ENCODE data around the gene CFAP65.
A peak's percentile ranks its signal among the peaks of the same experiment; 100 is the strongest.

Gene CFAP65

DNA sequence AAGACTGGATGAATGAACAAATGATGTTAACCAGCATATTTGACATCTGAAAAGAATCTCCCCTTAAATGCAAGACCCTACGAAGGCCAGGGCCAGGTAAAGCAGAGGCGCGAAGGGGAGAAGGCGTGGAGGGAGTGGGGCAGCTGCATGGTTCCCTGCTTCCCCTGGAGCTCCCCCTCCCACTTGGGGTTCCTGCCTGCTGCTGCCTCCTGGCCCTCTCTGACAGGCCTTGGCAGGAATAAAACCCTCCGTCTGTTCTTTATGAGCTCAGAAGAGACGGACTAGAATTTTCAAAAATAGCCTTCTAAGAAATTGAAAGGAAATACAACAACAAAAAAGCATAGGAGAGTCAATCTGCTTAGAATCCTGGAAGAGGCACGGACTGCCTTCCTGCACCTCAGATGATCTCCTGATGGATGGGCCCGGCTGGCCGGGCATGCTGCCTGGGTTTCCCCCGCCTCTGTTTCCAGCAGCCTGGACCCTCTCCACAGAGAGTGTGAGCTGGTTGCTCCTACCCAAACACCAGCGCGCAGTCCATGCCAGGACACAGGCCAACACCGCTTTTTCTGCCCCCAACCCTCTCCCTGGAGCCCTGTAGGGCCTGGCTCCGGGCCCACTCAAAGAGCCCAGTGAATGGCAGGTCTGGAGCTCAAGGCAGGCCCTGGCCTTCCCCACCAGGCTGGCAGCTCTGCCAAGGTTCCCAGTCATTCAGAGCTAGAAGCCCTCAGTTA is 23.9 kb downstream of the CFAP65 start:
- no peak for DNase-seq (ENCODE audit: low read depth)
- no peak overlapping the region for H3K4me3 ChIP-seq (ENCODE audit: low read depth, low read length)
- TF ChIP-seq, protein P1, sequence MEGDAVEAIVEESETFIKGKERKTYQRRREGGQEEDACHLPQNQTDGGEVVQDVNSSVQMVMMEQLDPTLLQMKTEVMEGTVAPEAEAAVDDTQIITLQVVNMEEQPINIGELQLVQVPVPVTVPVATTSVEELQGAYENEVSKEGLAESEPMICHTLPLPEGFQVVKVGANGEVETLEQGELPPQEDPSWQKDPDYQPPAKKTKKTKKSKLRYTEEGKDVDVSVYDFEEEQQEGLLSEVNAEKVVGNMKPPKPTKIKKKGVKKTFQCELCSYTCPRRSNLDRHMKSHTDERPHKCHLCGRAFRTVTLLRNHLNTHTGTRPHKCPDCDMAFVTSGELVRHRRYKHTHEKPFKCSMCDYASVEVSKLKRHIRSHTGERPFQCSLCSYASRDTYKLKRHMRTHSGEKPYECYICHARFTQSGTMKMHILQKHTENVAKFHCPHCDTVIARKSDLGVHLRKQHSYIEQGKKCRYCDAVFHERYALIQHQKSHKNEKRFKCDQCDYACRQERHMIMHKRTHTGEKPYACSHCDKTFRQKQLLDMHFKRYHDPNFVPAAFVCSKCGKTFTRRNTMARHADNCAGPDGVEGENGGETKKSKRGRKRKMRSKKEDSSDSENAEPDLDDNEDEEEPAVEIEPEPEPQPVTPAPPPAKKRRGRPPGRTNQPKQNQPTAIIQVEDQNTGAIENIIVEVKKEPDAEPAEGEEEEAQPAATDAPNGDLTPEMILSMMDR (IDR thresholded peaks at IDR 0.05; ENCODE audit: insufficient read depth, low read depth, low read length, missing control alignments): no peak

DNA sequence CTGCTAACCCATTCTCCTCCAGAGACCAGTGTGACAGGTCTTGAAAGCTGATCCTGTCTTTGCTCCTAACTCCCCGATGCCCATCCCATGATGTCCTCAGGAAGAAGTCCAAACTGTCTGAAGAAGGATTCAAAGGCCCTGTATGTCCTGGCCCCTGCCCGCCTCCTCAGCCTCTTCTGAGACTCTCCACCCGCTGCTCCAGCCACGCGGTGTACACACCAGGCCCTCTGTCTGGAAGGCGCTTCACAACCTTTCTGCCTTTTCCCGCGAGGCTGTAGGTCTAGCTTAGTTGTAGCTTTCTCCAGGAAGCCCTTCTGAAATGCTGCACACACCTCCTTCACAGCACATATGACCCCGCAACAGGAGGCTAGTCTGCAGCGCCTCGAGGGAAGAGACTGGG is 24.6 kb downstream of the CFAP65 start:
- H3K4me3 ChIP-seq (ENCODE audit: low read depth, low read length): no peak overlapping the region
- TF ChIP-seq, protein P1 (IDR thresholded peaks at IDR 0.05; ENCODE audit: insufficient read depth, low read depth, low read length, missing control alignments): no peak
- no peak for DNase-seq (ENCODE audit: low read depth)

DNA sequence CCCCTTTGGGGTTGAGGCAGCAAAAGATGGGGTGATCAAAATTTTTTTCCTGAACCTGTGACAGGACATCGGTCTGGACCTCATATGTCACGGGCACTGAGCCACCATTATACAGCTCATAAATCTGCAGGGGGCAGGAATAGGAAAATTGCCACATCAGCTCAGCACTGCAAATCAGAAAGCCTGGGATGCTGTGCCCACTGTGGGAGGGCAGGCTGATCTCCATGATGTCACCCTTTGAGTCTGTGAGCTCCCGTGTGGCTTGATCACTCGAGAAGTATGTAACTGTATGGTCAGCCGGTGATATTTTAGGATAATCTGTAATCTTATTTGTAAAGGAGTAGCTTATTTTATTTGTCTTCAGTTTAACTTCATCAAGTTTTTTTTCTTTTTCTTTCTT is 30.4 kb downstream of the CFAP65 start:
- TF ChIP-seq, protein P1 (IDR thresholded peaks at IDR 0.05; ENCODE audit: insufficient read depth, low read depth, low read length, missing control alignments): no peak
- H3K4me3 ChIP-seq (ENCODE audit: low read depth, low read length): no peak overlapping the region
- no peak for DNase-seq (ENCODE audit: low read depth)

DNA sequence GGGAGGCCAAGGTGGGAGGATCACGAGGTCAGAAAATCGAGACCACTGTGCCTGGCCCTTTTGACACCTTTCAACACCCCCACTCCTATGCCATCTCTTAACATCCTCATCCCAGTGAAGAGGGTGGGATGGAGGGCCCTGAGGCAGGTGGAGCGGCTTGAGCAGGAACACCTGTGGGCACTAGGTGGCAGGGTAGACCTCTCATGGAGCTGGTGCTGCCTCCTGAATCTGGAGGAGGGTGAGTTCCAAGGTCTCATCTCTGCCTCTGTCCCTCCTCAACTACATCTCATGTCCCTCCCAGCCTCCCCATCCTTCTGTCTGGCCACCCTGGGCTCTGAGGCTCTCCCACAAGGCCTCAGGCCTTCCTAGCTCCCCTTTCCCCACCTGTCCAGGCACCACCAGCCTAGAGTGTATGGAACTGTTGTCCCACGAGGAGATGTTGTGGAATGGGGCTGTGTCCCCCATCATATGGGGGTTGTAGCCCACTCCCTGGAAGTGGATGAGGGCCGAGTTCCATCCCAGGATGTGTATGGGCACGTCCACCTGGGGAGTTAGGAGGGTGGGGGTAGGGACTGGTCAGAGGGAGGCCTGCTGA is 31.1 kb downstream of the CFAP65 start:
- peak; percentile 36 for DNase-seq (ENCODE audit: low read depth)
- no peak overlapping the region for H3K4me3 ChIP-seq (ENCODE audit: low read depth, low read length)
- TF ChIP-seq, protein P1 (IDR thresholded peaks at IDR 0.05; ENCODE audit: insufficient read depth, low read depth, low read length, missing control alignments): peak; percentile 58

DNA sequence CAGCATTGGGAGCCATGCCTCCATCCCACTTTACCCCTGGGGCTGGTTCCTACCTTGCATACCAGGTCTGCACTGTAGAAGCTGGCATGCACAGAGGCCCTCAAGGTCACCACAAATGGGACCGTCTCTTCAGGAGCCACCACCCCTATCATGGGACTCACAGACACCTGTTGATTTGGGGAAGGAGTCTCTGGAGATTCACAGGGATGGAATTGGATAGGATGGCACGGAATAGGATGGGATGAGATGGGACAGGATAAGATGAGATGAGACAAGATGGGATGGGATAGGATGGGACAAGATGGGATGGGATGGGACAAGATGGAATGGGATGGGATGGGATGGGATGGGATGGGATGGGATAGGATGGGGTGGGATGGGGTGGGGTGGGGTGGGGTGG is 32.0 kb downstream of the CFAP65 start:
- no peak overlapping the region for H3K4me3 ChIP-seq (ENCODE audit: low read depth, low read length)
- TF ChIP-seq, protein P1 (IDR thresholded peaks at IDR 0.05; ENCODE audit: insufficient read depth, low read depth, low read length, missing control alignments): no peak
- no peak for DNase-seq (ENCODE audit: low read depth)

DNA sequence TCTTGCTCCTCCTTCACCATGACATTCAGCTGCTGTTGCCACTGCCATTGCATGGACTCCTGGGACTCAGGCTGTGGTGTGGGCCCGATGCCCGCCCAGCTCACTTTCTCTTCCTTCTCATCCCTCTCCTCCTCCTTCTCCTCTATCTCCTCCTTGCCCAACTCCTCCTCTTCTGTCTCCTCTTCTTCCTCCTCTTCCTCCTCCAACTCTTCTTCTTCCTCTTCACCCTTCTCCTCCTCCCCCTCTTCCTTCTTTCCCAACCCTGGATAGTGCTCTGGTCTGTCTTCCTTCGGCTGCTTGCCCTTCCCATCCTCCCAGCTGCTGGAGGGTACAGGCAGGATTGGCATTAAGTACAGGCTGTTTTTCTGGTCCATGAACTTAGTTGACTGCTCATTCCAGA is 37.3 kb downstream of the CFAP65 start:
- no peak for DNase-seq (ENCODE audit: low read depth)
- H3K4me3 ChIP-seq (ENCODE audit: low read depth, low read length): no peak overlapping the region

More for the DNA sequence above, 37.3 kb downstream of the CFAP65 start:
- TF ChIP-seq, protein P1 (IDR thresholded peaks at IDR 0.05; ENCODE audit: insufficient read depth, low read depth, low read length, missing control alignments): no peak

Data from GM12865 (cell line).